ENCODE results near the gene HRAS. TPM values are rescaled to one million over a fixed set of nuclear protein-coding genes. Genes with fewer than 3 reads are reported as not detected.

HRAS gene
- total and polyA plus RNA-seq, 2 donors (not counting 3 experiments of a cell fraction or from before 2014, with no cell fraction given), result 103 to 109 TPM

- no peaks in the 10 kb centered on the region for H3K9me1 ChIP-seq (replicated peaks; ENCODE audit: control insufficient read depth, extremely low read depth, insufficient read depth, low read length)
- H3K36me3 ChIP-seq (ENCODE audit: control insufficient read depth in 2 of 2, extremely low read depth in 1 of 2, insufficient read depth in 2 of 2, low read length in 2 of 2), result peaks cover 4 to 18% of the 10 kb centered on the region in 2 experiments
- H3K4me1 ChIP-seq (ENCODE audit: control insufficient read depth, extremely low read depth, insufficient read depth, low read length), result peaks cover 4% of the 10 kb centered on the region
- H3K27me3 ChIP-seq (ENCODE audit: control insufficient read depth in 2 of 2, insufficient read depth in 2 of 2, low read length in 2 of 2), result no peaks in the 10 kb centered on the region
- no peaks in the 10 kb centered on the region for H4K20me1 ChIP-seq (replicated peaks; ENCODE audit: control insufficient read depth, extremely low read depth, insufficient read depth, low read length)
- dilution Hi-C loops (cut with MboI; ENCODE audit: extremely low pct_ligation_motif_present, low sequenced_read_pairs), result no loop called here
- no peaks in the 10 kb centered on the region for H3K9me3 ChIP-seq (replicated peaks; ENCODE audit: control insufficient read depth, insufficient read depth, low read length)
- peaks cover 15% of the 10 kb centered on the region for H3K79me2 ChIP-seq (ENCODE audit: control insufficient read depth, insufficient read depth, low read length)
- no peak for TF ChIP-seq JUN (IDR thresholded peaks at IDR 0.05; ENCODE audit: borderline replicate concordance, insufficient read depth, insufficient read length, low read depth)
- intact Hi-C loops (cut with micrococcal nuclease), result no loop called here
- BruUV-seq (replicated peaks), result no TSS peak
- CTCF ChIA-PET, result no interaction called here
- no peak overlapping the region for H3K9ac ChIP-seq (replicated peaks; ENCODE audit: extremely low read depth, insufficient read depth, low read length)
- no peak overlapping the region for H2AFZ ChIP-seq (ENCODE audit: low read depth, low read length)
- H3K4me3 ChIP-seq (replicated peaks in 1 of 3; ENCODE audit: insufficient read depth in 1 of 3, low read depth in 1 of 3, low read length in 3 of 3), result no peak overlapping the region
- DNase-seq (ENCODE audit: low read depth, low spot score) (no peak), FAIRE-seq (no peak)
- no peak overlapping the region for H3K27ac ChIP-seq (ENCODE audit: insufficient read depth, low read depth, low read length)
- no peak overlapping the region for H3K4me2 ChIP-seq (ENCODE audit: insufficient read depth, low read length)
- POLR2A ChIA-PET, result no interaction called here
These were observed 5.5 kb downstream of the HRAS start for GRCh38 chr11:529728-530411.

- Histone ChIP-seq H3K4me1 (ENCODE audit: control insufficient read depth, extremely low read depth, insufficient read depth, low read length) (peaks cover 4% of the 10 kb centered on the region), H4K20me1 (replicated peaks; ENCODE audit: control insufficient read depth, extremely low read depth, insufficient read depth, low read length) (no peaks in the 10 kb centered on the region), H3K9me1 (replicated peaks; ENCODE audit: control insufficient read depth, extremely low read depth, insufficient read depth, low read length) (no peaks in the 10 kb centered on the region), H3K79me2 (ENCODE audit: control insufficient read depth, insufficient read depth, low read length) (peaks cover 7% of the 10 kb centered on the region), H3K27me3 (ENCODE audit: control insufficient read depth in 2 of 2, insufficient read depth in 2 of 2, low read length in 2 of 2) (no peaks in the 10 kb centered on the region), H3K27ac (ENCODE audit: insufficient read depth, low read depth, low read length) (no peak overlapping the region), H3K36me3 (ENCODE audit: control insufficient read depth in 2 of 2, extremely low read depth in 1 of 2, insufficient read depth in 2 of 2, low read length in 2 of 2) (peaks cover 4 to 18% of the 10 kb centered on the region in 2 experiments), H3K9me3 (replicated peaks; ENCODE audit: control insufficient read depth, insufficient read depth, low read length) (no peaks in the 10 kb centered on the region), H3K9ac (replicated peaks; ENCODE audit: extremely low read depth, insufficient read depth, low read length) (no peak overlapping the region), H3K4me3 (replicated peaks in 1 of 3; ENCODE audit: insufficient read depth in 1 of 3, low read depth in 1 of 3, low read length in 3 of 3) (no peak overlapping the region), H2AFZ (ENCODE audit: low read depth, low read length) (no peak overlapping the region), H3K4me2 (ENCODE audit: insufficient read depth, low read length) (no peak overlapping the region)
- intact Hi-C loops (cut with micrococcal nuclease) (no loop called here), dilution Hi-C loops (cut with MboI; ENCODE audit: extremely low pct_ligation_motif_present, low sequenced_read_pairs) (no loop called here)
- CTCF ChIA-PET, result interaction anchor here (2.2 kb wide), 1 partner anchor 10 kb away, joined by 5 read pairs; no protein-coding TSS in a partner anchor
- no peak for DNase-seq (ENCODE audit: low read depth, low spot score)
- no TSS peak for BruUV-seq (replicated peaks)
- POLR2A ChIA-PET, result no interaction called here
- no peak for FAIRE-seq
- TF ChIP-seq POLR2A (IDR thresholded peaks at IDR 0.05; ENCODE audit: low read depth, low read length) (no peak), POLR2AphosphoS5 (IDR thresholded peaks at IDR 0.05; ENCODE audit: insufficient read depth, low read depth, low read length) (no peak), FOS (IDR thresholded peaks at IDR 0.05; ENCODE audit: borderline replicate concordance, insufficient read depth, low read length) (no peak)
These were observed 6.3 kb downstream of the HRAS start for GRCh38 chr11:528815-529727.

All from endothelial cell of umbilical vein (primary cell).